GM12872 (cell line): ENCODE data around the gene S100A12.

ENCODE experiments used
- TF ChIP-seq, protein P1 (sequence below): IDR thresholded peaks from 3 replicates; pipeline ENCODE4 v1.5.1; 2011; ENCODE audit warnings: low read depth, mild to moderate bottlenecking, low read length, moderate library complexity; ENCODE audit not compliant: insufficient read depth

Gene S100A12

DNA sequence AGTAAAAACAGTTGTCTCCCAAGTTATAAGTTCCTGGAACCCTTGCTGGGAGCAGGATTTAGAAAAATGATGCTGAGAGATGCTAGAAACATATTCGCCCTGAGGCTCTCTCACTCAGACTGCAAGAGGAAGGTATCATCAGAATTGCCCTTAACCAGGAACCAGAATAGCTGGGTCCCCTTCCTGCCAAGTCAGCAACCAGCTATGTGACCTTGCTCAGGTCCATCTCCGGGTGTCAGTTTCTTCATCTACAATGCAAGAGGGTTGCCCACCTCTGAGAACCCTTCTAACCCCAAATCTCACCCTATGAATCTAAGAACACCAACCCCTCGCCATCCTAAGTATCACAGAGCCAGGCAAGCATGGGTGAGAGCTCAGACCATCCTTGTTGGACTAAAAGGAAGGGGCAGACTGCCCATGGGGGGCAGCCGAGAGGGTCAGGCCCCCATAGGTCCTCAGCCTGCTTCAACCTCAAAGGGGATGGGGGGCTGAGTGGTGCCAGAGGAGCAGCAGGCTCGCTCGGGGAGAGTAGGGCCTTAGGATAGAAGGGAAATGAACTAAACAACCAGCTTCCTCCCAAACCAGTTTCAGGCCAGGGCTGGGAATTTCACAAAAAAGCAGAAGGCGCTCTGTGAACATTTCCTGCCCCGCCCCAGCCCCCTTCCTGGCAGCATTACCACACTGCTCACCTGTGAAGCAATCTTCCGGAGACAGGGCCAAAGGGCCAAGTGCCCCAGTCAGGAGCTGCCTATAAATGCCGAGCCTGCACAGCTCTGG, 18.2 kb downstream of the S100A12 start:
- TF ChIP-seq, protein P1, sequence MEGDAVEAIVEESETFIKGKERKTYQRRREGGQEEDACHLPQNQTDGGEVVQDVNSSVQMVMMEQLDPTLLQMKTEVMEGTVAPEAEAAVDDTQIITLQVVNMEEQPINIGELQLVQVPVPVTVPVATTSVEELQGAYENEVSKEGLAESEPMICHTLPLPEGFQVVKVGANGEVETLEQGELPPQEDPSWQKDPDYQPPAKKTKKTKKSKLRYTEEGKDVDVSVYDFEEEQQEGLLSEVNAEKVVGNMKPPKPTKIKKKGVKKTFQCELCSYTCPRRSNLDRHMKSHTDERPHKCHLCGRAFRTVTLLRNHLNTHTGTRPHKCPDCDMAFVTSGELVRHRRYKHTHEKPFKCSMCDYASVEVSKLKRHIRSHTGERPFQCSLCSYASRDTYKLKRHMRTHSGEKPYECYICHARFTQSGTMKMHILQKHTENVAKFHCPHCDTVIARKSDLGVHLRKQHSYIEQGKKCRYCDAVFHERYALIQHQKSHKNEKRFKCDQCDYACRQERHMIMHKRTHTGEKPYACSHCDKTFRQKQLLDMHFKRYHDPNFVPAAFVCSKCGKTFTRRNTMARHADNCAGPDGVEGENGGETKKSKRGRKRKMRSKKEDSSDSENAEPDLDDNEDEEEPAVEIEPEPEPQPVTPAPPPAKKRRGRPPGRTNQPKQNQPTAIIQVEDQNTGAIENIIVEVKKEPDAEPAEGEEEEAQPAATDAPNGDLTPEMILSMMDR = no peak

DNA sequence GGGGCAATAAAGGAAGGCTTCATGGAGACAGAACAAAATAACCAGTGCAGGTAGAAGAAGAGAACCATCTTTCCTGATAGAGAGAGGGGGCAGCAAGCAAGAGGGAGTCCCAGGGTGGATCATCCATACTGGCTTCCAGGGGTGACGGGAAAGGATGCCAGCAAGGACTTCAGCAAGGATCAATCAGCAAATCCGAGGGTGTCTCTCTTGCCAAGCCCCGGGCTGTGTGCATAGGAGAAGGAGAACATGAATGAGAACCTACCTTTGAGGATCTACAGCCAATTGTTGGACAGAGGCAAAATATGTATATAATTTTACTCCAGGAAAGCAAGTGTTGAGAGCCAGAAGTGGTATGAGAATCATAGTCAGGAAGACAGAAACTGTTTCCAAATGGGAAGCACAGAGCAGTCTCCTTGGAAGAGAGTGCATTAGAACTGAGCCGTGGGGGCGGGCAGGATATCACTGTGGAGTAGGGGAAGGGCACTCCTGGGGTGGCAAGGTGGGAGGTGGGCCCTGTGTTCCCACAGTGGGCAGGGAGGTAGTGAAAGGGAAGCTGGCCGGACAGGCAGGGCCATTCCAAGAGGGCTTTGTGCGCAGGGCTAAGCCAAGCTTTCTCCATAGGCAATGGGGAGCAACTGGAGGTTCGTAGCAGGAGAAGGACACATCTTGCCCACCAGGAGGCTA, 18.9 kb downstream of the S100A12 start:
- TF ChIP-seq, protein P1 = no peak

- TF ChIP-seq, protein P1 = peak; percentile 75
Measured at GRCh38 chr1:153355445-153356071, 19.9 kb downstream of the S100A12 start.

GRCh38 chr1:153354515-153355193, 20.8 kb downstream of the S100A12 start:
- TF ChIP-seq, protein P1 = no peak

GRCh38 chr1:153353226-153353947, 22.0 kb downstream of the S100A12 start:
- TF ChIP-seq, protein P1 = peak; percentile 59

DNA sequence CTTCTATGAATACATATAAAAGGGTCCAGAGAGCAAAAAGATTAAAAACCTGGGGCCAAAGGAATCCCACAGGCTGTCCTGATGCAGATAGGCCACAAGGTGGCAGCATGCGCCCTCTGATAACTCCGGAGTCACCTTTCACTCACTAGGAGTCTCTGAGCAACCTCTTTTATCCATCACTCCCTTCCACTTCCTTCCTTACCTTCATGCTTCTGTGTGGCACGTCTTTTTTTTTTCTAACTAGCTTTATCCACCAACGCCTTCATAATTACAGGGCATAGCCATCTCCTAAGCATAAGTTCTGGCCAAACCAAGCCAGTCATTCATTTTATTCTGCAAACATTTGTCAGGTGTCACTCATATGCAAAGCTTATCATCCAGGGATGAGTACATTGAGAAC, 22.9 kb downstream of the S100A12 start:
- TF ChIP-seq, protein P1 = peak; percentile 88
